VCaP (cell line): ENCODE results near the gene CSTPP1.

ENCODE experiments used
- H3K27ac ChIP-seq: fragments of 450-650 bp; 2 replicates; pipeline ENCODE4 v1.5.1; 2017
- CTCF ChIP-seq: fragments of 450-650 bp; conservative IDR thresholded peaks from 2 replicates; pipeline ENCODE4 v1.5.1; 2017; ENCODE audit warnings: mild to moderate bottlenecking, moderate library complexity

The CSTPP1 gene

GRCh38 chr11:47175746-47176327 lies 239.3 kb downstream of the CSTPP1 start:
- no peak for TF ChIP-seq CTCF
- H3K27ac ChIP-seq: peak overlapping the region; percentile 82

GRCh38 chr11:47176328-47177228 lies 240.0 kb downstream of the CSTPP1 start, which contains the start of gene ARFGAP2:
ARFGAP2 (minus strand) TSS chr11:47176879; CDS start chr11:47176853, 26 bp downstream.
- peak within 1 kb of the TSS; percentile 82 for H3K27ac ChIP-seq
- TF ChIP-seq CTCF: no peak

- H3K27ac ChIP-seq: peak overlapping the region; percentile 82
- peak; percentile 70 for TF ChIP-seq CTCF
Measured at GRCh38 chr11:47177229-47177845, 240.8 kb downstream of the CSTPP1 start.

GRCh38 chr11:47177846-47178245 lies 241.3 kb downstream of the CSTPP1 start:
- no peak for TF ChIP-seq CTCF
- H3K27ac ChIP-seq: peak overlapping the region; percentile 82

GRCh38 chr11:47178316-47178715 lies 241.8 kb downstream of the CSTPP1 start:
- peak overlapping the region; percentile 82 for H3K27ac ChIP-seq
- no peak for TF ChIP-seq CTCF

- TF ChIP-seq CTCF: no peak
- H3K27ac ChIP-seq: peak overlapping the region; percentile 82
Measured at GRCh38 chr11:47178737-47179654, 242.4 kb downstream of the CSTPP1 start.
